ENCODE data around the gene PSMC3.
A peak's percentile ranks its signal among the peaks of the same experiment; 100 is the strongest.

PSMC3 gene

GRCh38 chr11:47409440-47410369 is 16.5 kb downstream of the PSMC3 start:
- peaks cover 16% of the 10 kb centered on the region; the same call in 1 of the 2 replicates for H3K4me1 ChIP-seq (ENCODE audit: insufficient read depth, low read length)
- no peaks in the 10 kb centered on the region for H3K27me3 ChIP-seq (ENCODE audit: insufficient read depth, low read length)
- H3K9ac ChIP-seq (ENCODE audit: low read depth, low read length): peak overlapping the region; percentile 88; the same call in 1 of the 2 replicates
- H3K27ac ChIP-seq (ENCODE audit: low read length): no peak overlapping the region
- peak overlapping the region; percentile 96; the same call in 1 of the 2 replicates for H3K4me3 ChIP-seq (ENCODE audit: low read length)
- peaks cover 7% of the 10 kb centered on the region for H3K36me3 ChIP-seq (ENCODE audit: insufficient read depth, low read depth, low read length)
- H3K9me3 ChIP-seq (ENCODE audit: insufficient read depth, low read depth, low read length): no peaks in the 10 kb centered on the region

- H3K9ac ChIP-seq (ENCODE audit: low read depth, low read length): peak overlapping the region; percentile 88; the same call in 1 of the 2 replicates
- no peak overlapping the region for H3K27ac ChIP-seq (ENCODE audit: low read length)
- H3K27me3 ChIP-seq (ENCODE audit: insufficient read depth, low read length): no peaks in the 10 kb centered on the region
- H3K36me3 ChIP-seq (ENCODE audit: insufficient read depth, low read depth, low read length): peaks cover 2% of the 10 kb centered on the region
- H3K4me3 ChIP-seq (ENCODE audit: low read length): peak overlapping the region; percentile 96
- H3K9me3 ChIP-seq (ENCODE audit: insufficient read depth, low read depth, low read length): no peaks in the 10 kb centered on the region
- peaks cover 16% of the 10 kb centered on the region; the same call in 1 of the 2 replicates for H3K4me1 ChIP-seq (ENCODE audit: insufficient read depth, low read length)
Observed at GRCh38 chr11:47408598-47409439, 17.4 kb downstream of the PSMC3 start.

GRCh38 chr11:47407746-47408590 is 18.3 kb downstream of the PSMC3 start, which contains the start of gene SLC39A13:
Gene SLC39A13 (plus strand): TSS chr11:47408590. CDS start chr11:47410095, 1,505 bp downstream.
- Histone ChIP-seq H3K9ac (ENCODE audit: low read depth, low read length) (peak within 1 kb of the TSS; percentile 89), H3K9me3 (ENCODE audit: insufficient read depth, low read depth, low read length) (no peaks in the 10 kb centered on the region), H3K4me1 (ENCODE audit: insufficient read depth, low read length) (peaks cover 16% of the 10 kb centered on the region; the same call in 1 of the 2 replicates), H3K36me3 (ENCODE audit: insufficient read depth, low read depth, low read length) (no peaks in the 10 kb centered on the region), H3K27me3 (ENCODE audit: insufficient read depth, low read length) (no peaks in the 10 kb centered on the region), H3K27ac (ENCODE audit: low read length) (peak within 1 kb of the TSS; percentile 53), H3K4me3 (ENCODE audit: low read length) (peak within 1 kb of the TSS; percentile 96)

- Histone ChIP-seq H3K9ac (ENCODE audit: low read depth, low read length) (peak overlapping the region; percentile 89), H3K9me3 (ENCODE audit: insufficient read depth, low read depth, low read length) (no peaks in the 10 kb centered on the region), H3K27me3 (ENCODE audit: insufficient read depth, low read length) (no peaks in the 10 kb centered on the region), H3K4me3 (ENCODE audit: low read length) (peak overlapping the region; percentile 82), H3K36me3 (ENCODE audit: insufficient read depth, low read depth, low read length) (no peaks in the 10 kb centered on the region), H3K27ac (ENCODE audit: low read length) (peak overlapping the region; percentile 53), H3K4me1 (ENCODE audit: insufficient read depth, low read length) (peaks cover 16% of the 10 kb centered on the region; the same call in 1 of the 2 replicates)
Observed at GRCh38 chr11:47406896-47407745, 19.1 kb downstream of the PSMC3 start.

- H3K9ac ChIP-seq (ENCODE audit: low read depth, low read length): no peak overlapping the region
- no peak overlapping the region for H3K27ac ChIP-seq (ENCODE audit: low read length)
- H3K9me3 ChIP-seq (ENCODE audit: insufficient read depth, low read depth, low read length): no peaks in the 10 kb centered on the region
Observed at GRCh38 chr11:47403571-47403970, 22.7 kb downstream of the PSMC3 start.

GRCh38 chr11:47403135-47403534 is 23.1 kb downstream of the PSMC3 start:
- Histone ChIP-seq H3K9me3 (ENCODE audit: insufficient read depth, low read depth, low read length) (no peaks in the 10 kb centered on the region), H3K27ac (ENCODE audit: low read length) (no peak overlapping the region), H3K27me3 (ENCODE audit: insufficient read depth, low read length) (no peaks in the 10 kb centered on the region), H3K4me1 (ENCODE audit: insufficient read depth, low read length) (peaks cover 25% of the 10 kb centered on the region; the same call in 1 of the 2 replicates), H3K9ac (ENCODE audit: low read depth, low read length) (no peak overlapping the region), H3K4me3 (ENCODE audit: low read length) (no peak overlapping the region), H3K36me3 (ENCODE audit: insufficient read depth, low read depth, low read length) (no peaks in the 10 kb centered on the region)

More at GRCh38 chr11:47403571-47403970, 22.7 kb downstream of the PSMC3 start:
- Histone ChIP-seq H3K4me3 (ENCODE audit: low read length) (no peak overlapping the region), H3K4me1 (ENCODE audit: insufficient read depth, low read length) (peaks cover 20% of the 10 kb centered on the region; the same call in 1 of the 2 replicates), H3K27me3 (ENCODE audit: insufficient read depth, low read length) (no peaks in the 10 kb centered on the region), H3K36me3 (ENCODE audit: insufficient read depth, low read depth, low read length) (no peaks in the 10 kb centered on the region)

GRCh38 chr11:47400768-47401279 is 25.4 kb downstream of the PSMC3 start:
- Histone ChIP-seq H3K4me3 (ENCODE audit: low read length) (peak overlapping the region; percentile 69), H3K9ac (ENCODE audit: low read depth, low read length) (peak overlapping the region; percentile 78), H3K27ac (ENCODE audit: low read length) (peak overlapping the region; percentile 82), H3K9me3 (ENCODE audit: insufficient read depth, low read depth, low read length) (no peaks in the 10 kb centered on the region), H3K4me1 (ENCODE audit: insufficient read depth, low read length) (peaks cover 17% of the 10 kb centered on the region; the same call in 1 of the 2 replicates), H3K36me3 (ENCODE audit: insufficient read depth, low read depth, low read length) (no peaks in the 10 kb centered on the region), H3K27me3 (ENCODE audit: insufficient read depth, low read length) (no peaks in the 10 kb centered on the region)

- Histone ChIP-seq H3K9ac (ENCODE audit: low read depth, low read length) (peak overlapping the region; percentile 78), H3K36me3 (ENCODE audit: insufficient read depth, low read depth, low read length) (no peaks in the 10 kb centered on the region), H3K9me3 (ENCODE audit: insufficient read depth, low read depth, low read length) (no peaks in the 10 kb centered on the region), H3K4me3 (ENCODE audit: low read length) (peak overlapping the region; percentile 69), H3K4me1 (ENCODE audit: insufficient read depth, low read length) (peaks cover 17% of the 10 kb centered on the region; the same call in 1 of the 2 replicates), H3K27me3 (ENCODE audit: insufficient read depth, low read length) (no peaks in the 10 kb centered on the region), H3K27ac (ENCODE audit: low read length) (peak overlapping the region; percentile 82)
Observed at GRCh38 chr11:47399860-47400767, 26.1 kb downstream of the PSMC3 start.

- Histone ChIP-seq H3K27ac (ENCODE audit: low read length) (no peak overlapping the region), H3K27me3 (ENCODE audit: insufficient read depth, low read length) (no peaks in the 10 kb centered on the region), H3K9ac (ENCODE audit: low read depth, low read length) (no peak overlapping the region), H3K4me3 (ENCODE audit: low read length) (no peak overlapping the region), H3K36me3 (ENCODE audit: insufficient read depth, low read depth, low read length) (no peaks in the 10 kb centered on the region), H3K4me1 (ENCODE audit: insufficient read depth, low read length) (peaks cover 17% of the 10 kb centered on the region; the same call in 1 of the 2 replicates), H3K9me3 (ENCODE audit: insufficient read depth, low read depth, low read length) (no peaks in the 10 kb centered on the region)
Observed at GRCh38 chr11:47398551-47398950, 27.7 kb downstream of the PSMC3 start.
